SH-SY5Y (cell line): Measurements from ENCODE around the gene CAMTA1.

Experiments used
- GATA2 ChIP-seq: IDR thresholded peaks from 2 replicates; pipeline ENCODE4 v1.6.1; 2011; ENCODE audit warnings: mild to moderate bottlenecking, low read depth, low read length
- GATA3 ChIP-seq: IDR thresholded peaks from 2 replicates; pipeline ENCODE4 v1.6.1; 2011; ENCODE audit warnings: low read depth, mild to moderate bottlenecking, low read length, moderate library complexity

GRCh38 chr1:7568901-7569524 is 783.8 kb downstream of the CAMTA1 start:
- TF ChIP-seq GATA2 (no peak; the same call in 1 of the 2 replicates), GATA3 (no peak)
